GM21576 (cell line): ENCODE data around the gene NAP1L1.

Experiments
- ATAC-seq: cut with Tn5 transposase; IDR thresholded peaks from one replicate; pipeline ENCODE4 v1.9.1; 2021; ENCODE audit warnings: mild to moderate bottlenecking, moderate library complexity; ENCODE audit not compliant: unreplicated experiment

Gene NAP1L1

GRCh38 chr12:76083904-76084862, at the start of gene NAP1L1:
NAP1L1 (minus strand) TSS chr12:76084685; CDS start chr12:76074219, 10,466 bp downstream.
- peak; percentile 94 for ATAC-seq

- ATAC-seq, result no peak
Observed at GRCh38 chr12:76127588-76127987, 43.1 kb upstream of the NAP1L1 start.

- no peak for ATAC-seq
Observed at GRCh38 chr12:76124456-76124855, 40.0 kb upstream of the NAP1L1 start.

GRCh38 chr12:76123259-76124212, 39.1 kb upstream of the NAP1L1 start:
- no peak for ATAC-seq

GRCh38 chr12:76119887-76120286, 35.4 kb upstream of the NAP1L1 start:
- no peak for ATAC-seq

GRCh38 chr12:76117751-76118150, 33.3 kb upstream of the NAP1L1 start:
- no peak for ATAC-seq

GRCh38 chr12:76117067-76117691, 32.7 kb upstream of the NAP1L1 start:
- ATAC-seq, result no peak

- ATAC-seq, result no peak
Observed at GRCh38 chr12:76113800-76114757, 29.6 kb upstream of the NAP1L1 start.

GRCh38 chr12:76111209-76111749, 26.8 kb upstream of the NAP1L1 start:
- no peak for ATAC-seq

GRCh38 chr12:76109879-76110278, 25.4 kb upstream of the NAP1L1 start:
- no peak for ATAC-seq

- ATAC-seq, result no peak
Observed at GRCh38 chr12:76108356-76108755, 23.9 kb upstream of the NAP1L1 start.

GRCh38 chr12:76106631-76107030, 22.1 kb upstream of the NAP1L1 start:
- ATAC-seq, result no peak

GRCh38 chr12:76103958-76104357, 19.5 kb upstream of the NAP1L1 start:
- no peak for ATAC-seq

GRCh38 chr12:76101739-76102385, 17.4 kb upstream of the NAP1L1 start:
- no peak for ATAC-seq

- no peak for ATAC-seq
Observed at GRCh38 chr12:76096079-76096646, 11.7 kb upstream of the NAP1L1 start.

- ATAC-seq, result no peak
Observed at GRCh38 chr12:76094754-76095153, 10.3 kb upstream of the NAP1L1 start.

- no peak for ATAC-seq
Observed at GRCh38 chr12:76091246-76091754, 6.8 kb upstream of the NAP1L1 start.

GRCh38 chr12:76085520-76085868, 1.0 kb upstream of the NAP1L1 start:
- ATAC-seq, result no peak
